Fibroblast of the aortic adventitia (primary cell): ENCODE measurements around the gene SEMA6B. TPM values are rescaled to one million over a fixed set of nuclear protein-coding genes. Genes with fewer than 3 reads are reported as not detected.

Experiments
- DNase-seq: peaks from one replicate; pipeline ENCODE4 v3.0.0-alpha.2; 2010; ENCODE audit warnings: low read depth
- H3K4me3 ChIP-seq: 2 replicates; pipeline ENCODE4 v1.5.1; 2011; ENCODE audit warnings: low read depth, mild to moderate bottlenecking, control low read depth, low read length, moderate library complexity
- CTCF ChIP-seq: IDR thresholded peaks from 2 replicates; pipeline ENCODE4 v1.5.1; 2011; ENCODE audit warnings: mild to moderate bottlenecking, low read length, control low read depth, inconsistent platforms; ENCODE audit not compliant: insufficient read depth
- total RNA-seq: library from RNA; depleted of rRNA; stranded (reverse); fragments of >200 nt; gene quantifications from 2 replicates; pipeline ENCODE4 v1.2.3, GENCODE V29; 2012; ENCODE audit warnings: low replicate concordance

The SEMA6B gene
- total RNA-seq, 1 donor, result 0.72 TPM

- DNase-seq, result no peak
- peak; percentile 98 for TF ChIP-seq CTCF
- no peak overlapping the region for H3K4me3 ChIP-seq
Measured at GRCh38 chr19:4557971-4558941, 1.2 kb downstream of the SEMA6B start.

GRCh38 chr19:4557144-4557970 is 2.1 kb downstream of the SEMA6B start:
- TF ChIP-seq CTCF, result no peak
- H3K4me3 ChIP-seq, result no peak overlapping the region
- no peak for DNase-seq

GRCh38 chr19:4556597-4557127 is 2.8 kb downstream of the SEMA6B start:
- H3K4me3 ChIP-seq, result no peak overlapping the region
- TF ChIP-seq CTCF, result no peak
- DNase-seq, result no peak

GRCh38 chr19:4555657-4556561 is 3.6 kb downstream of the SEMA6B start:
- no peak for TF ChIP-seq CTCF
- no peak for DNase-seq
- no peak overlapping the region for H3K4me3 ChIP-seq

GRCh38 chr19:4554717-4555116 is 4.8 kb downstream of the SEMA6B start:
- no peak overlapping the region for H3K4me3 ChIP-seq
- no peak for DNase-seq
- no peak for TF ChIP-seq CTCF

- no peak overlapping the region for H3K4me3 ChIP-seq
- no peak for DNase-seq
- no peak for TF ChIP-seq CTCF
Measured at GRCh38 chr19:4553775-4554174, 5.7 kb downstream of the SEMA6B start.
